ENCODE data around the gene TENT5C. TPM values are rescaled to one million over a fixed set of nuclear protein-coding genes. Genes with fewer than 3 reads are reported as not detected.

Gene TENT5C
- total RNA-seq, 1 experiment from 2014 or later, result 1.4 TPM

DNA sequence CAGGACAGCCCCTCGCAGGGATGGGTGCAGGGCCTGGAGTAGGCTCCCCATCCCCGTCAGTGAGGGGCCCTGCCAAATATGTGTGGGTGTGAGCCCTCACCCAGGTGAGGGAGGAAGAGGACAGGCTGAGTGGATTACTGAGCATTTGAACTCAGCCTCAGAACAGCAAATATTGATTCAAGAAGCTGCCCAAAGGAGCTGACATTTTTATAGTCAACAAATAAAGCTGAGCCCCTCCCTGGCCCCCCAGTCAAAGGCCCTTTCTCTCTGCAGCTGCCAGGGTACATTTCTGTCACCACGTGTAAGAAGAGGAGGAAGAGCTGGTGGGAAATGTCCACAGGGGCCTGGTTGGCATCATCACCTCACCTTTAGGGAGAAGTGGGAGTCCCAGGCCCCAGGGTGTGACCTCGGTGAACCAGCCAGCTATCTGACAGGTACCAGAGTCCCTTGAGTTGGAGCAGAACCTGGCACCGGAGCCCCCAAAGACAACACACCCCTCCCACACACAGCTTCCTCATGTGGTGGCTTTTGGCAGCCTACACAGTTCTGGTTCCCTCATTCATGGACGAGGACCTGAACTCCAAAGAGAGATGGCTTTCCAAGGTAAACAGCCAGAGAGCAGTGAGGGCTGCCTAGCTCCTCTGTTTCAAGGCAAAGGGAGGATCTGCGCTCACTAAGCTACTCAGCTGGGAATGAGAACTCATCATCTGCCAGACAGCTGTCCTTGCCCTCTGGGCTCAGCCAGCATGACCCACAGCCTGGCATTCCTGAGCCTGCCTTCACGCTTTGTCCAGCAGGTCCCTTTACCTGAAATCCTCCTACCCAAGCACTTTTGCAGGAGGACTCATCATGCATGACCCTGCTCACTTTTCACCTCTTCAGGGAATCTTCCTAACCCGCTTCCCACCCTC is 43.0 kb upstream of the TENT5C start:
- H3K4me1 Mint-ChIP-seq, result no peaks in the 10 kb centered on the region
- TF ChIP-seq SP1 (CRISPR knock-in tag; conservative IDR thresholded peaks at IDR 0.05) (no peak), ZNF219 (CRISPR knock-in tag; IDR thresholded peaks at IDR 0.05; ENCODE audit: borderline replicate concordance) (no peak)
- no peak overlapping the region for H3K27ac Mint-ChIP-seq
- H3K27me3 Mint-ChIP-seq (ENCODE audit: low read depth), result peaks cover 4% of the 10 kb centered on the region
- peaks cover 22% of the 10 kb centered on the region for H3K9me3 Mint-ChIP-seq
- ChIA-PET CTCF (interaction anchor here (2.1 kb wide), 1 partner anchor 191 kb away, joined by 7 read pairs; no protein-coding TSS in a partner anchor), POLR2A (interaction anchor here (0.5 kb wide), 1 partner anchor 241 kb away, joined by 5 read pairs; no protein-coding TSS in a partner anchor)
- H3K36me3 Mint-ChIP-seq, result peaks cover 15% of the 10 kb centered on the region
- ATAC-seq, result no peak
- no peak for DNase-seq (ENCODE audit: low spot score)
- H3K4me3 Mint-ChIP-seq, result no peak overlapping the region

DNA sequence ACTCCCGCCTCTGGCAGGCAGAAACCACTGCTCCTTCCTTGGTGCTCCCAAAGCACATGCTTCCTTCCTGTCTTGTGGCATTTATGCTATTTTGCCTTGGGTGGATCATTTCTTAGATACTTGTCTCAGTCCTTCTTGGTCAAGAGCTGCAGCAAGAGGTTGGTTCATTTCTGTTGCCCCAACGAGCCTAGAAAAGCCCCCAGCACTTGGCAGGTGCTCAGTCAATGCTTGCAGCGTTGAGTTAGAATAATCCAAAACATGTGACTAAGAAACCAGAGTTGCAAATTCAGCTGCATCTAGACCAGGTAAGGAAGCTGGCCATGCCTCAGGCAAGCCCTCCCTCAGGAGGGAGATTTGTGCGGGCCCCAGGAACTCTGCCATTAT is 42.4 kb upstream of the TENT5C start:
- DNase-seq (ENCODE audit: low spot score) (no peak), ATAC-seq (no peak)
- Mint-ChIP-seq H3K4me3 (no peak overlapping the region), H3K4me1 (no peaks in the 10 kb centered on the region), H3K27me3 (ENCODE audit: low read depth) (peaks cover 4% of the 10 kb centered on the region), H3K9me3 (peaks cover 17% of the 10 kb centered on the region), H3K36me3 (peaks cover 15% of the 10 kb centered on the region), H3K27ac (no peak overlapping the region)
- ChIA-PET POLR2A (interaction anchor here (0.5 kb wide), 1 partner anchor 241 kb away, joined by 5 read pairs; no protein-coding TSS in a partner anchor), CTCF (no interaction called here)
- no peak for TF ChIP-seq ETV6 (CRISPR knock-in tag; IDR thresholded peaks at IDR 0.05)
- TF ChIP-seq, protein P1, sequence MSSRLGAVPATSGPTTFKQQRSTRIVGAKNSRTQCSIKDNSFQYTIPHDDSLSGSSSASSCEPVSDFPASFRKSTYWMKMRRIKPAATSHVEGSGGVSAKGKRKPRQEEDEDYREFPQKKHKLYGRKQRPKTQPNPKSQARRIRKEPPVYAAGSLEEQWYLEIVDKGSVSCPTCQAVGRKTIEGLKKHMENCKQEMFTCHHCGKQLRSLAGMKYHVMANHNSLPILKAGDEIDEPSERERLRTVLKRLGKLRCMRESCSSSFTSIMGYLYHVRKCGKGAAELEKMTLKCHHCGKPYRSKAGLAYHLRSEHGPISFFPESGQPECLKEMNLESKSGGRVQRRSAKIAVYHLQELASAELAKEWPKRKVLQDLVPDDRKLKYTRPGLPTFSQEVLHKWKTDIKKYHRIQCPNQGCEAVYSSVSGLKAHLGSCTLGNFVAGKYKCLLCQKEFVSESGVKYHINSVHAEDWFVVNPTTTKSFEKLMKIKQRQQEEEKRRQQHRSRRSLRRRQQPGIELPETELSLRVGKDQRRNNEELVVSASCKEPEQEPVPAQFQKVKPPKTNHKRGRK (CRISPR knock-in tag; IDR thresholded peaks at IDR 0.05; ENCODE audit: borderline replicate concordance), result no peak
- TF ChIP-seq, protein P2, sequence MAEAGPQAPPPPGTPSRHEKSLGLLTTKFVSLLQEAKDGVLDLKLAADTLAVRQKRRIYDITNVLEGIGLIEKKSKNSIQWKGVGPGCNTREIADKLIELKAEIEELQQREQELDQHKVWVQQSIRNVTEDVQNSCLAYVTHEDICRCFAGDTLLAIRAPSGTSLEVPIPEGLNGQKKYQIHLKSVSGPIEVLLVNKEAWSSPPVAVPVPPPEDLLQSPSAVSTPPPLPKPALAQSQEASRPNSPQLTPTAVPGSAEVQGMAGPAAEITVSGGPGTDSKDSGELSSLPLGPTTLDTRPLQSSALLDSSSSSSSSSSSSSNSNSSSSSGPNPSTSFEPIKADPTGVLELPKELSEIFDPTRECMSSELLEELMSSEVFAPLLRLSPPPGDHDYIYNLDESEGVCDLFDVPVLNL (CRISPR knock-in tag; IDR thresholded peaks at IDR 0.05; ENCODE audit: borderline replicate concordance, low read depth), result no peak
- no peak for TF ChIP-seq ZNF121 (CRISPR knock-in tag; IDR thresholded peaks at IDR 0.05)
- TF ChIP-seq, protein P3, sequence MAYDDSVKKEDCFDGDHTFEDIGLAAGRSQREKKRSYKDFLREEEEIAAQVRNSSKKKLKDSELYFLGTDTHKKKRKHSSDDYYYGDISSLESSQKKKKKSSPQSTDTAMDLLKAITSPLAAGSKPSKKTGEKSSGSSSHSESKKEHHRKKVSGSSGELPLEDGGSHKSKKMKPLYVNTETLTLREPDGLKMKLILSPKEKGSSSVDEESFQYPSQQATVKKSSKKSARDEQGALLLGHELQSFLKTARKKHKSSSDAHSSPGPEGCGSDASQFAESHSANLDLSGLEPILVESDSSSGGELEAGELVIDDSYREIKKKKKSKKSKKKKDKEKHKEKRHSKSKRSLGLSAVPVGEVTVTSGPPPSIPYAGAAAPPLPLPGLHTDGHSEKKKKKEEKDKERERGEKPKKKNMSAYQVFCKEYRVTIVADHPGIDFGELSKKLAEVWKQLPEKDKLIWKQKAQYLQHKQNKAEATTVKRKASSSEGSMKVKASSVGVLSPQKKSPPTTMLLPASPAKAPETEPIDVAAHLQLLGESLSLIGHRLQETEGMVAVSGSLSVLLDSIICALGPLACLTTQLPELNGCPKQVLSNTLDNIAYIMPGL (CRISPR knock-in tag; IDR thresholded peaks at IDR 0.05), result no peak
- TF ChIP-seq HMGA2 (CRISPR knock-in tag; IDR thresholded peaks at IDR 0.05), result no peak
- TF ChIP-seq, protein P4, sequence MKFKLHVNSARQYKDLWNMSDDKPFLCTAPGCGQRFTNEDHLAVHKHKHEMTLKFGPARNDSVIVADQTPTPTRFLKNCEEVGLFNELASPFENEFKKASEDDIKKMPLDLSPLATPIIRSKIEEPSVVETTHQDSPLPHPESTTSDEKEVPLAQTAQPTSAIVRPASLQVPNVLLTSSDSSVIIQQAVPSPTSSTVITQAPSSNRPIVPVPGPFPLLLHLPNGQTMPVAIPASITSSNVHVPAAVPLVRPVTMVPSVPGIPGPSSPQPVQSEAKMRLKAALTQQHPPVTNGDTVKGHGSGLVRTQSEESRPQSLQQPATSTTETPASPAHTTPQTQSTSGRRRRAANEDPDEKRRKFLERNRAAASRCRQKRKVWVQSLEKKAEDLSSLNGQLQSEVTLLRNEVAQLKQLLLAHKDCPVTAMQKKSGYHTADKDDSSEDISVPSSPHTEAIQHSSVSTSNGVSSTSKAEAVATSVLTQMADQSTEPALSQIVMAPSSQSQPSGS (CRISPR knock-in tag; IDR thresholded peaks at IDR 0.05; ENCODE audit: borderline replicate concordance, low read depth), result no peak
- TF ChIP-seq MXD4 (CRISPR knock-in tag; IDR thresholded peaks at IDR 0.05; ENCODE audit: borderline replicate concordance), result no peak
- TF ChIP-seq, protein P5, sequence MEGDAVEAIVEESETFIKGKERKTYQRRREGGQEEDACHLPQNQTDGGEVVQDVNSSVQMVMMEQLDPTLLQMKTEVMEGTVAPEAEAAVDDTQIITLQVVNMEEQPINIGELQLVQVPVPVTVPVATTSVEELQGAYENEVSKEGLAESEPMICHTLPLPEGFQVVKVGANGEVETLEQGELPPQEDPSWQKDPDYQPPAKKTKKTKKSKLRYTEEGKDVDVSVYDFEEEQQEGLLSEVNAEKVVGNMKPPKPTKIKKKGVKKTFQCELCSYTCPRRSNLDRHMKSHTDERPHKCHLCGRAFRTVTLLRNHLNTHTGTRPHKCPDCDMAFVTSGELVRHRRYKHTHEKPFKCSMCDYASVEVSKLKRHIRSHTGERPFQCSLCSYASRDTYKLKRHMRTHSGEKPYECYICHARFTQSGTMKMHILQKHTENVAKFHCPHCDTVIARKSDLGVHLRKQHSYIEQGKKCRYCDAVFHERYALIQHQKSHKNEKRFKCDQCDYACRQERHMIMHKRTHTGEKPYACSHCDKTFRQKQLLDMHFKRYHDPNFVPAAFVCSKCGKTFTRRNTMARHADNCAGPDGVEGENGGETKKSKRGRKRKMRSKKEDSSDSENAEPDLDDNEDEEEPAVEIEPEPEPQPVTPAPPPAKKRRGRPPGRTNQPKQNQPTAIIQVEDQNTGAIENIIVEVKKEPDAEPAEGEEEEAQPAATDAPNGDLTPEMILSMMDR (IDR thresholded peaks at IDR 0.05), result no peak
